Stimulated activated CD4-positive, alpha-beta T cell treated with anti-CD3 and anti-CD28 coated beads, Interleukin-1b, Interleukin-23, amount 100 ng/mL, for 48 hours (primary cell): ENCODE measurements around the gene DERL3.
"Not testable (repeated sequence)": the region's sequence is repeated elsewhere in the genome, so short reads cannot be mapped to it uniquely, and the experiment has no call there.

Experiments used
- DNase-seq: peaks from one replicate; pipeline ENCODE4 v3.0.0-alpha.2; 2020

DERL3 gene

DNA sequence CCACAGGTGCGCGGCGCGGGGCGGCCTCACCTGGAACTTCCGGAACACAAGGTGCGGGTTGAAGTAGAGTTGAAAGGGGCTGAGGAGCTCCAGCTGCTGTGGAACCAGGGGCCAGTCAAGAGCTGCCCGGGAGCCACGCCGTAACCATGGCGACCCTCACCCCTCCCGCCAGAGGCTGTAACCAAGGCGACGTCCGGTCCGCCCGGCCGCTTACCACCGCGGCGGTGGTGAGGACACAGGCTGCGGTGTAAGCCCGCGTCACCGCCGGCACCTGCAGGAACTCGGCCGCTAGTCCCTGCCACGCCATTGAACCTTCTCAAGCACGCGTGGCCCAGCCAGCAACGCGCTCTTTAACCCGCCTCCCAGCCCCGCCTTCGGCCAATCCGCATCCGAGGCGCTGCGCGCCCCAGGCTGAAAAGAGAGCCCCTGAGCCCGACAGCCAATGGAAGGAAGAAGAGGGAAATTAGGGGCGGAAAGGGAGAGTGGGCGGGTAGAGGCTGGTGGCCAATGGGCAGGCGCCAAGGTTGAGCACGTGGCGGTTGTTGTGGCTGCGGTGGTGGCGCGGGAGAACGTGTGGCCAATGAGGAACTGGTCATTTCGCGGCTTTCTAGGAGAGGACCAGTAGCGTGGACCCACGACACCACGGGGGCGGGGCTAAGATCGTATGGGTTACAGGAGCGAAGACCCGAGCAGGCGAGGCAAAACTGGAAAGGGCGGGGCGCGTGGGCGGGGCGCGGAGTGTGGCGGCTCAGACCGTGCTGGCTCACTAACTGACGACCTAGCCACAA, at the start of gene DERL3:
Gene DERL3 (minus strand): TSS at position 326 of the 788 bp plus-strand sequence. CDS start 19 bp downstream, at position 307.
- peak; percentile 97 for DNase-seq

- DNase-seq = no peak
Measured at GRCh38 chr22:23884140-23884539, 45.3 kb upstream of the DERL3 start.

DNA sequence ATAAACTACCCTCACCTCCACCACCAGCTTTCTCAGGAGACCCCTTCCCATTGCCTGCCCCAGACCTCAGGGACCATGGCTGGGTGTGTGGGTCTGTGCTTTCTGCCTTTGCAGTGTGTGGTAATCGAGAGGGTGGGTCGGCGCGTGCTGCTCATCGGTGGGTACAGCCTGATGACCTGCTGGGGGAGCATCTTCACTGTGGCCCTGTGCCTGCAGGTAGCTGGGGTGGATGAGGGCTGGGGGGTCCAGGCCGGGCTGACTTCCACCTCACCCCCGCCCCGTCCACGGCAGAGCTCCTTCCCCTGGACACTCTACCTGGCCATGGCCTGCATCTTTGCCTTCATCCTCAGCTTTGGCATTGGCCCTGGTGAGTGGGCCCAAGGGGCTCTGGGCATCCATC, 44.9 kb upstream of the DERL3 start:
- DNase-seq = no peak

- DNase-seq = no peak
Measured at GRCh38 chr22:23882370-23882769, 43.6 kb upstream of the DERL3 start.

DNA sequence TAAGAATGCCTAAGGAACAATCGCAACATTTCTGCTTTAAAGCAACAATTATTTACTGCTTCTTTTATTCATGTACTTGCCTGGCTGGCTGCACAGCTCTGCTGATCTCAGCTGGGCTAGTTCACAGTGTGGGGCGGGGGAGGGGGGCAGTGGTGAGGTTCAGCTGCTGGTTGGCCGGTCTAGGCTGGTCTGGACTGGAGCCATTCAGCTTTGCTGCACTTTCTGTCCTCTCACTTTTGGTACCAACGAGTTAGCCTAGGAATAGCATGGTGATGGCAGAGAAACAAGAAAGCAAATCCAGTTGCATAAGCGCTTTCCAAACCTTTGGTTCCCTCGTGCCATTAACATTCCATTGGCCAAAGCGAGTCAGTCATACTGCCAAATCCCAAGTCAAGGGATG, 39.4 kb upstream of the DERL3 start:
- no peak for DNase-seq

- DNase-seq = no peak
Measured at GRCh38 chr22:23877566-23877965, 38.8 kb upstream of the DERL3 start.

DNA sequence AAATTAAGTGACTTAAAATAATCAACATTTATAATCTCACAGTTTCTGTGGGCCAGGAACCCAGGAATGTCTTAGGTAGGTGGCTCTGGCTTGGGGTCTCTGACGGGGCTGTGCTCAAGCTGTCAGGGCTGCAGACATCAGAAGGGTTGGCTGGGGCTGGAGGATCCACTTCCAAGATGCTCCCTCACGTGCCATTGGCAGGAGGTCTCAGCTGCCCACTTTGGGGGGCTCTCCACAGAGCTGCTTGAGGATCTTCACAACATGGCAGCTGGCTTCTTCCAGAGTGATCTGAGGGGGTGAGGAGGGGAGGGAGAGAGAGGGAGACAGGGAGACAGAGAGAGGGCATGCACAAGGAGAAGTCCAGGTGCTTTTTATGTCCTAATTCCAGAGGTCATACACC, 37.0 kb upstream of the DERL3 start:
- DNase-seq = no peak

- no peak for DNase-seq
Measured at GRCh38 chr22:23874871-23875270, 36.1 kb upstream of the DERL3 start.

GRCh38 chr22:23868580-23868979, 29.8 kb upstream of the DERL3 start:
- DNase-seq = no peak

DNA sequence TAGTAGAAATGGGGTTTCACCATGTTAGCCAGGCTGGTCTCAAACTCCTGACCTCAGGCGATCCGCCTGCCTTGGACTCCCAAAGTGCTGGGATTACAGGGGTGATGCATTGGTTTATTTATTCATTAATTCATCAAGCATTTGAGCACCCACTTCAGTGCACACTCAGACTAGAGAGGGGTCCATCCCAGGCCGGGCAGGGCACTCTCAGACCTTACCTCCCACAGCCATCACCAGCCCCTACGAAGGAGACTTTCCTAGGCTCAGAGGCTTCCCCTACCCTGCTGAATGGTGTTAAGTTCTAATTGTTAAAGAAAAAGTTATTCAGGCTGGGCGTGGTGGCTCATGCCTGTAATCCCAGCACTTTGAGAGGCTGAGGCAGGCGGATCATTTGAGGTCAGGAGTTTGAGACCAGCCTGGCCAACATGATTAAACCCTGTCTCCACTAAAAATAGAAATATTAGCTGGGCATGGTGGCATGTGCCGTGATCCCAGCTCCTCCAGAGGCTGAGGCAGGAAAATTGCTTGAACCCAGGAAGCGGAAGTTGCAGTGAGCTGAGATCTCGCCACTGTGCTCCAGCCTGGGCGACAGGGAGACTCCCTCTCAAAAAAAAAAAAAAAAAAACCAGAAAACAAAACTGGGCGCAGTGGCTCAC, 25.8 kb upstream of the DERL3 start:
- not testable (repeated sequence) for DNase-seq

DNA sequence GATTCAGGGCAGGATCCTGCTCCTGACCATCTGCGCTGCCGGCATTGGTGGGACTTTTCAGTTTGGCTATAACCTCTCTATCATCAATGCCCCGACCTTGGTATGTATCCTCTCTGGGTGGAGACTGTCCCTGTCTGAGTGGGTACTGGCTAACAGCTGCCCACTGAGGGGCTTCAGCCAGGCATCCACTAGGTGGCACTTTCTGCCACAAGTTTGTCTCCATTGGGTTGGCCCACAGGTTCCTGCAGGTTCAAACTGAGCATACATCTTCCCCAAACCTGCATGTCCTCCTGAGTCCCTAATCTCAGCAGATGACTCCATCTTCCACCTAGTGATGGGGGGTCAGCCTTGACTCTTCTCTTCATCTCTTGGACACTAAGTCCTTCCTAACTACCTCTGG, 23.3 kb upstream of the DERL3 start:
- DNase-seq = peak; percentile 43

DNA sequence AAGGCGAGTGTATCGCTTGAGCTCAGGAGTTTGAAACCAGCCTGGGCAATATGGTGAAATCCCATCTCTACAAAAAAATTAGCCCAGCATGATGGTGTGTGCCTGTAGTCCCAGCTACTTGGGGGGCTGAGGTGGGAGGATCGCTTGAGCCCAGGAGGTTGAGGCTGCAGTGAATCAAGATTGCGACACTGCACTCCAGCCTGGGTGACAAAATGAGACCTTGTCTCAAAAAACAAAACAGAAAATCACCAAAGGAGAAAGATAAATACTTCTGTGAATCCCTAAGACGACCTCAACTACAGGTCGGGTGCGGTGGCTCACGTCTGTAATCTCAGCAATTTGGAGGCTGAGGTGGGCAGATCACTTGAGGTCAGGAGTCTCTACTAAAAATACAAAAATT, 21.4 kb upstream of the DERL3 start:
- not testable (repeated sequence) for DNase-seq

DNA sequence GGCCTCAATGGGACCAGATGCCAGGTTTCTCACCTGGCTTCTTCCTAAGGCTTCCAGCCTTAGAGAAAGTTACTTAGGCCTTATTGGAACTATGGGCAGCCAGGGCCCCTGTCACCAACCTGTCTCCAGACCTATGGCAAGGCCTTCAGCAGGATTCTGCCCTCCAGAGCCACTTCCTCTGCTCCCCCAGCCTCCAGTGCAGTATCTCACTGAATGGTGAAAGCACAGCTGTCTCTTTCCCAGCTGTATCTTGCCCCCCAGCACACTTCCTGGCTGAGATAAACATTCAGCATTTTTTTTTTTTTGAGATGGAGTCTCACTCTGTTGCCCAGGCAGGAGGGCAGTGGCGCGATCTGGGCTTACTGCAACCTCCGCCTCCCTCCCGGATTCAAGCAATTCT, 20.4 kb upstream of the DERL3 start:
- no peak for DNase-seq

GRCh38 chr22:23858484-23858815, 19.6 kb upstream of the DERL3 start:
- DNase-seq = no peak

GRCh38 chr22:23857606-23858483, 19.0 kb upstream of the DERL3 start, which contains the start of gene SLC2A11:
Gene SLC2A11, plus strand, starts transcription at chr22:23857875. Its CDS starts 125 bp downstream, at chr22:23858000.
- peak; percentile 96 for DNase-seq

DNA sequence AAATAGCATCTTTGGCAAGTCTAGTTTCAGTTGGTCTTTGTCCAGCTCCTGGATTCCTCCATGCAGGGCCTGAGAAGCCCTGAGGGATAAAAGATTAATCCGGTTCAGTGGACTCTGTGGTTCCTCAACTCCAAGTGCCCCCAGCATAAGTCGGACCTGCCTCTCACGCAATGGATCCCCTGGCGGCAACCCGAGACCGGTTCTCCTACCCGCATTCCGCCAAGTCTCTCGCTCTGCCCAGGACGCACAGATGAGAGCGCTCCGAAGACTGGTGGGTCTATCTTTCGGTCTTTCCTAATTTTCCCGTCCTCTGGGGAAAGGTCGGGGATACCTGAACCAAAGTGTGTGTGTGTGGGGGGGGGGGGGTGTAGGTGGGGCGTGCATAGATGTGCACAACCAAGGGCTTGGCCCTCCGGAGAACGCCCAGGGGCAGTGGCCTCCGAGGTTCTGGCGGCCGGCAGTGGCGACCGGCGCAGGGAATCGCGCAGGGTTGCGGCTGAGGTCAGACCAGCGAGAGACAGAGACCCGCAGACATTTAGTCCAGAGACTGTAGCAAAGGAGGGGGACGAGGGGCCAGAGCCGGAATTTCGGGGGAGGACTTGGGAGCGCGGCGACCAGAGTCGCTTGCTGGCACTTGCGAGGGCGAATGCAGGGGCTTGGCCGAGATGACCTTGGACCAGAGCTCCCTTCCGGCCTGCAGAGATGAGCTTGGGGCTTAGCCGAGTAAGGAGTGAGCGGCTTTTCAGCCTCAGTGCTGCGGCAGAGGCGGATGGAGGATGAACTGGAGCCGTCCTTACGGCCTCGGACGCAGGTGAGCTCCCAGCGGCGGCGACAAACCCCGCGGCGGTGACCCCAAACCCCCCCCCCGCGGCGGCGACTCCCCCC, 18.2 kb upstream of the DERL3 start:
- DNase-seq = no peak

DNA sequence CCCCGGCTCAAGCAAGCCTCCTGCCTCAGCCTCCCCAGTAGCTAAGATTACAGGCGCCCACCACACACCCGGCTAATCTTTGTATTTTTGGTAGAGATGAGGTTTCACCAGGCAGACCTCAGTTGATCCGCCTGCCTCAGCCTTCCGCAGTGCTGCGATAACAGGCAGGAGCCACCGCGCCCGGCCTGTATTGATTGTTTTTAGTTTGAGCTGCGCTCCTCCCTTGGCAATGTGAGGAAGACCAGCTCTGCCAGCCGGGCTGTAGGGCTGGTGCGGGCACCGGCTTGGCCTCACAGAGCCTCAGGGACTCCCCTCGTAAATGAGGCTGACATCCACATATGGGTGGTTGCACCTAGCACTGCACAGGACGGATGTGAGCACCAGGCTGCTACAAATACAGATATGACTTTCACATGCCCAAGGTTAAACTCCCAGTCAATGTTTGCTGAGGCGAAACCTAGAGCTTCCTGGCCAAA, 11.4 kb upstream of the DERL3 start:
- no peak for DNase-seq

DNA sequence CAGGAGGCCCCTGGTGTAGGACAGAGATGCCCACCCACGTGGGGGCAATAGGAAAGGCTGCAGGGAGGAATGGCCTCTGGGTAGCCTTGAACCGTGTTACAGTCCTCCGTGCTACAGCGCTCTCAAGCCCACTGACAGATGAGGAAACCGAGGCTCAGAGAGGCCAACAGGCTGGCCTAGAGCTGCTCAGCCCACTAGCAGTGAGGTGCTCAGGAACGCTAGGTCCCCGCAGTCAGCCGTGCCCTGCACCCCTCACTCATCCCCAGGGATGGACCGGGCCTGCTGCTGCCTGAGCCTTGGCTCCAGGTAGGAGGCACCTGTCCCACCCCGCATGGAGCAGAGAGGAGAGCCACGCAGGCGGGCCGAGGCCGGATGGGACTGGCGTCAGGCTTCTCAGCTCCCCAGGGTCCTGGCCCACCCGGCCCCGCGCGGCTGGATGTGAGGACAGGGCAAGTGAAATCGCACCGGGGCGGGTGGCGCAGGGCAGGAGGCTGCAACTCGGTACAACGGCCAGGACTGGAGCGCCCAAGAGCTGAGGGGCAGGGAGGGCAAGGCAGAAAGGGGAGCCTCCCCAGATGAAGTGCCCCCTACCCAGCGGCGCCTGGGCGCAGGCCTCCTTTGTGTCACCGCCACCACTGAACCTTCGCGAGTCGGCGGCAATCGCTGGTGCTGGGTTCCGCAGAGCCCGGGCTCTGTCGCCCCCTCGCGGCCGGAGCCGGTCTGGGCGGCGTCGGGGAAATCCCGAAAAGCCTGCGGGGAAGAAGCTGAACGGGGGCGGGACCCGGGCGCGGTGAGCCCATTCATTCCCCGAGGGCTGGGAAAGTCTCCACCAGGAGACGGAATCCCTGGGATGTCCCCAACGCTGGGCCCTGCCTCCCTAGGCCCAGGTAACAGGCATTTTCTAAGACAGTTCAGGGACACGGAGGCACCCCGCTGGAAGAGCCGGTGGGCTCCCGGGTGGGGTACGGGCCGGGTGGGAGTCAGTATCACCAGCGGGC, 10.5 kb upstream of the DERL3 start:
- peak; percentile 83 for DNase-seq

DNA sequence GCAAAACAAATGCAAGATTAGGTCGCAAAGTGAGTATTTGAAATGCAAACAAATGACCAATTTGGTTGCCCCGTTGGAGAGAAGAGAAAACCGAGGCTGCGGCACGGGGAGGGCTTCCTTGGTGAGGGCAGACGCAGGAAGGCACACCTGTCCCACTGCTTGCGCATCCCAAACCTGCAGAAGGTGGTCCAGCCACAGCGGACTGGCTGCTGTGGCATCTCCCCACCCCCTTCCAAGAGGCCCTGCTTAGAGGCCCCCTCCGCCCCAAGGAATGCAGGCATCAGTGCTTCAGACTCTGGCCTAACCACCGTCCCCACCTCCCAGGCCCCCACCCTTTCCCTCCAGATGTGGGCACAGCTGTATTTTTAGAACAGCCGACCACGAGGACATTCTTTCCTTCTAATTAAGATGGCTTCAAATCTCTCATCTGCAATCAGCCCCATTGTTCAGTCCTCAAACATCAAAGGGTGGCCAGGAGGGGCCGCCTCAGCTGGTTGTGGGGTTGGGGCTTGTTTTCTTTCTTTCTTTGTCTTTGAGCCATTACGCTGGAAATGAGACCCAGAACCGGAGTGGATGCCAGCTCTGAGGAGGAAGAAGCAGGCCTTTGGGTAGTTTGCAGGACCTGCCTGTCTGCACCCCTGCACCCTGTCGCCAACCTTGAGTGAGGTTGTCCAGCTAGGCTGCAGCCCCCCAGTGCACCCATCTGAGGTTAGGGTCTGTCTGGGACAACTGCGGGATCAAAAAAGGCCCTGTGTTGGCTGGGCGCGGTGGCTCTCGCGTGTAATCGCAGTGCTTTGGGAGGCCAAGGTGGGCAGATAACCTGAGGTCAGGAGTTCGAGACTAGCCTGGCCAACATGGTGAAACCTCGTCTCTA, 9.4 kb upstream of the DERL3 start:
- DNase-seq = no peak
